Adrenal gland (tissue), 5 donors: ENCODE data around the gene PCP4.

Experiments
- POLR2A ChIP-seq, 2 donors: fragments of 450-650 bp; IDR thresholded peaks; one replicate each; pipeline ENCODE4 v1.6.1; 2017; ENCODE audit warnings: antibody characterized with exemption in 2 of 2, mild to moderate bottlenecking in 2 of 2, moderate library complexity in 1 of 2
- TF ChIP-seq, protein P1 (sequence below), 6 experiments: fragments of 450-650 bp in 4 of 6; fragments of 200-600 bp in 2 of 6; sonication (generic) in 1 of 6; IDR thresholded peaks; 1 replicate in 5 of 6; 2 replicates in 1 of 6; pipeline versions ENCODE4 v1.5.1 to v1.8.0; 2016 to 2021; ENCODE audit warnings: antibody characterized with exemption in 6 of 6, mild to moderate bottlenecking in 2 of 6, moderate library complexity in 1 of 6
- donor health status: DM: no; HTN: no; CAD: no.

GRCh38 chr21:39923476-39923875, 56.2 kb downstream of the PCP4 start:
- TF ChIP-seq, protein P1, sequence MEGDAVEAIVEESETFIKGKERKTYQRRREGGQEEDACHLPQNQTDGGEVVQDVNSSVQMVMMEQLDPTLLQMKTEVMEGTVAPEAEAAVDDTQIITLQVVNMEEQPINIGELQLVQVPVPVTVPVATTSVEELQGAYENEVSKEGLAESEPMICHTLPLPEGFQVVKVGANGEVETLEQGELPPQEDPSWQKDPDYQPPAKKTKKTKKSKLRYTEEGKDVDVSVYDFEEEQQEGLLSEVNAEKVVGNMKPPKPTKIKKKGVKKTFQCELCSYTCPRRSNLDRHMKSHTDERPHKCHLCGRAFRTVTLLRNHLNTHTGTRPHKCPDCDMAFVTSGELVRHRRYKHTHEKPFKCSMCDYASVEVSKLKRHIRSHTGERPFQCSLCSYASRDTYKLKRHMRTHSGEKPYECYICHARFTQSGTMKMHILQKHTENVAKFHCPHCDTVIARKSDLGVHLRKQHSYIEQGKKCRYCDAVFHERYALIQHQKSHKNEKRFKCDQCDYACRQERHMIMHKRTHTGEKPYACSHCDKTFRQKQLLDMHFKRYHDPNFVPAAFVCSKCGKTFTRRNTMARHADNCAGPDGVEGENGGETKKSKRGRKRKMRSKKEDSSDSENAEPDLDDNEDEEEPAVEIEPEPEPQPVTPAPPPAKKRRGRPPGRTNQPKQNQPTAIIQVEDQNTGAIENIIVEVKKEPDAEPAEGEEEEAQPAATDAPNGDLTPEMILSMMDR (IDR thresholded peaks at IDR 0.05): no peak
- TF ChIP-seq POLR2A (IDR thresholded peaks at IDR 0.05): no peak
